HEK293 (cell line): ENCODE data around the gene ATP6V1G1.

Experiments
- CTCF ChIA-PET: fragments of 350-600 bp; formaldehyde crosslinking; extraction: SDS; loops from one replicate; lab custom pipeline; 2021; ENCODE audit warnings: antibody characterized with exemption; lab: Yijun Ruan, JAX
- POLR2A ChIA-PET: fragments of 300-600 bp; formaldehyde crosslinking; extraction: SDS; loops from one replicate; lab custom pipeline; 2020; ENCODE audit warnings: antibody characterized with exemption, inconsistent platforms; lab: Yijun Ruan, JAX
- H3K27ac ChIP-seq: fragments of 200-500 bp; sonication (Bioruptor generic); 2 replicates; pipeline ENCODE4 v1.5.1; 2014; ENCODE audit warnings: low read depth, low read length, control low read depth, inconsistent platforms; ENCODE audit errors: extremely low read depth
- H3K36me3 ChIP-seq, 2 experiments: fragments of 200-500 bp in 1 of 2; sonication (Bioruptor generic) in 1 of 2; 1 replicate in 1 of 2; 2 replicates in 1 of 2; pipeline ENCODE4 v1.5.1; 2014 to 2017; ENCODE audit warnings: inconsistent platforms in 2 of 2, low read length in 2 of 2; ENCODE audit not compliant: control insufficient read depth in 2 of 2, insufficient read depth in 1 of 2
- H3K4me1 ChIP-seq: fragments of 200-500 bp; sonication (Bioruptor generic); 2 replicates; pipeline ENCODE4 v1.5.1; 2014; ENCODE audit warnings: mild to moderate bottlenecking, low read length, inconsistent platforms; ENCODE audit not compliant: control insufficient read depth, insufficient read depth
- H3K4me3 ChIP-seq: 2 replicates; pipeline ENCODE4 v1.5.1; 2011; ENCODE audit warnings: low read depth, mild to moderate bottlenecking, control low read depth, low read length, moderate library complexity
- H3K9me3 ChIP-seq: fragments of 200-500 bp; sonication (Bioruptor generic); 2 replicates; pipeline ENCODE4 v1.5.1; 2014; ENCODE audit warnings: low read depth, low read length, inconsistent platforms; ENCODE audit not compliant: control insufficient read depth, insufficient read depth
- BCL6B ChIP-seq: fragments of 450-650 bp; formaldehyde crosslinking; IDR thresholded peaks from 2 replicates; pipeline ENCODE4 v1.5.1; 2017; ENCODE audit warnings: missing biosample characterization, missing genetic modification characterization
- IKZF3 ChIP-seq: fragments of 450-650 bp; IDR thresholded peaks from 2 replicates; pipeline ENCODE4 v1.5.0; 2018; ENCODE audit warnings: missing biosample characterization, mild to moderate bottlenecking, missing genetic modification characterization, moderate library complexity
- KLF8 ChIP-seq: fragments of 450-650 bp; formaldehyde crosslinking; IDR thresholded peaks from 2 replicates; pipeline ENCODE4 v1.5.1; 2016; ENCODE audit warnings: missing biosample characterization, missing genetic modification characterization
- MEIS1 ChIP-seq: sonication (generic); formaldehyde crosslinking; IDR thresholded peaks from 2 replicates; pipeline ENCODE4 v1.8.1; 2022; ENCODE audit warnings: missing genetic modification reagents, mild to moderate bottlenecking, borderline replicate concordance
- PRDM1 ChIP-seq: fragments of 450-650 bp; formaldehyde crosslinking; IDR thresholded peaks from 2 replicates; pipeline ENCODE4; 2016; ENCODE audit warnings: missing biosample characterization, missing genetic modification characterization
- YY1 ChIP-seq: fragments of 450-650 bp; formaldehyde crosslinking; IDR thresholded peaks from 2 replicates; pipeline ENCODE4 v1.5.1; 2018; ENCODE audit warnings: missing biosample characterization, missing genetic modification characterization
- ZBTB49 ChIP-seq: fragments of 450-650 bp; formaldehyde crosslinking; IDR thresholded peaks from 2 replicates; pipeline ENCODE4 v1.5.1; 2016; ENCODE audit warnings: missing biosample characterization, missing genetic modification characterization, low read depth
- ZBTB7A ChIP-seq: fragments of 450-650 bp; formaldehyde crosslinking; IDR thresholded peaks from 2 replicates; pipeline ENCODE4 v1.5.1; 2016; ENCODE audit warnings: low read depth, missing biosample characterization, missing genetic modification characterization
- ZFP37 ChIP-seq: fragments of 450-650 bp; formaldehyde crosslinking; IDR thresholded peaks from 2 replicates; pipeline ENCODE4 v1.5.1; 2016; ENCODE audit warnings: missing biosample characterization, missing genetic modification characterization
- ZNF138 ChIP-seq: fragments of 450-650 bp; formaldehyde crosslinking; IDR thresholded peaks from 2 replicates; pipeline ENCODE4 v1.5.1; 2016; ENCODE audit warnings: missing biosample characterization, missing genetic modification characterization, borderline replicate concordance
- ZNF16 ChIP-seq: fragments of 450-650 bp; formaldehyde crosslinking; IDR thresholded peaks from 2 replicates; pipeline ENCODE4 v1.5.1; 2016; ENCODE audit warnings: low read depth, missing biosample characterization, missing genetic modification characterization
- ZNF211 ChIP-seq: fragments of 450-650 bp; formaldehyde crosslinking; IDR thresholded peaks from 2 replicates; pipeline ENCODE4 v1.5.1; 2016; ENCODE audit warnings: low read depth, missing biosample characterization, missing genetic modification characterization
- ZNF280D ChIP-seq: fragments of 450-650 bp; formaldehyde crosslinking; IDR thresholded peaks from 2 replicates; pipeline ENCODE4 v1.5.1; 2016; ENCODE audit warnings: missing biosample characterization, missing genetic modification characterization
- ZNF354C ChIP-seq: fragments of 450-650 bp; formaldehyde crosslinking; IDR thresholded peaks from 2 replicates; pipeline ENCODE4 v1.5.1; 2016; ENCODE audit warnings: missing biosample characterization, missing genetic modification characterization, low read depth, borderline replicate concordance
- ZNF394 ChIP-seq: fragments of 450-650 bp; formaldehyde crosslinking; IDR thresholded peaks from 2 replicates; pipeline ENCODE4 v1.5.1; 2016; ENCODE audit warnings: missing biosample characterization, missing genetic modification characterization, mild to moderate bottlenecking, moderate library complexity, borderline replicate concordance
- ZNF488 ChIP-seq: fragments of 450-650 bp; formaldehyde crosslinking; IDR thresholded peaks from 2 replicates; pipeline ENCODE4 v1.5.1; 2016; ENCODE audit warnings: missing biosample characterization, missing genetic modification characterization
- ZNF645 ChIP-seq: fragments of 450-650 bp; formaldehyde crosslinking; IDR thresholded peaks from 2 replicates; pipeline ENCODE4; 2016; ENCODE audit warnings: missing biosample characterization, missing genetic modification characterization
- ZNF776 ChIP-seq: fragments of 450-650 bp; formaldehyde crosslinking; IDR thresholded peaks from 2 replicates; pipeline ENCODE4 v1.5.0; 2017; ENCODE audit warnings: missing biosample characterization, missing genetic modification characterization, borderline replicate concordance
- ZNF777 ChIP-seq: fragments of 450-650 bp; formaldehyde crosslinking; IDR thresholded peaks from 2 replicates; pipeline ENCODE4 v1.5.1; 2017; ENCODE audit warnings: missing biosample characterization, missing genetic modification characterization, borderline replicate concordance
- ZSCAN30 ChIP-seq: fragments of 450-650 bp; IDR thresholded peaks from 2 replicates; pipeline ENCODE4 v1.5.1; 2018; ENCODE audit warnings: missing biosample characterization, mild to moderate bottlenecking, missing genetic modification characterization, moderate library complexity

The ATP6V1G1 gene

GRCh38 chr9:114606068-114606467 is 18.5 kb downstream of the ATP6V1G1 start (continued):
- TF ChIP-seq IKZF3 (tag by site-specific recombination) (no peak), ZNF280D (tag by site-specific recombination) (no peak), ZNF211 (no peak), ZNF777 (tag by site-specific recombination) (no peak)
- TF ChIP-seq, all 188 proteins: peak for 0

- Histone ChIP-seq H3K27ac (no peak overlapping the region), H3K4me1 (no peaks in the 10 kb centered on the region), H3K4me3 (no peak overlapping the region), H3K9me3 (no peaks in the 10 kb centered on the region), H3K36me3 (no peaks in the 10 kb centered on the region; a peak in 1 of 3 replicates)
- no peak for TF ChIP-seq ZSCAN30 (tag by site-specific recombination)
- TF ChIP-seq ZNF394 (tag by site-specific recombination): no peak
- TF ChIP-seq ZNF354C (tag by site-specific recombination): no peak
- TF ChIP-seq KLF8: no peak
- no peak for TF ChIP-seq ZNF138 (tag by site-specific recombination)
- TF ChIP-seq ZBTB7A (tag by site-specific recombination): no peak
- no peak for TF ChIP-seq ZNF776 (tag by site-specific recombination)
- TF ChIP-seq YY1 (tag by site-specific recombination): no peak
- TF ChIP-seq ZBTB49 (tag by site-specific recombination): no peak
- POLR2A ChIA-PET: interaction anchor here (0.5 to 2.5 kb wide), 3 partner anchors 10 to 58 kb away, joined by 3 to 21 read pairs (median 5); partner anchors contain the start of gene ATP6V1G1
- CTCF ChIA-PET: interaction anchor here (0.6 to 1.1 kb wide), 2 partner anchors 12 to 74 kb away, joined by 3 to 6 read pairs; no protein-coding TSS in a partner anchor
Observed at GRCh38 chr9:114606597-114607207, 19.1 kb downstream of the ATP6V1G1 start.

- TF ChIP-seq ZNF488 (no peak), MEIS1 (no peak), PRDM1 (tag by site-specific recombination) (peak; percentile 85), ZNF16 (tag by site-specific recombination) (no peak), BCL6B (tag by site-specific recombination) (no peak), ZNF645 (tag by site-specific recombination) (no peak), ZFP37 (tag by site-specific recombination) (no peak)
- CTCF ChIA-PET: interaction anchor here (0.6 to 0.8 kb wide), 4 partner anchors 46 to 203 kb away, joined by 3 read pairs; no protein-coding TSS in a partner anchor
- no peaks in the 10 kb centered on the region for H3K4me1 ChIP-seq
- no peak overlapping the region for H3K4me3 ChIP-seq
- no peak overlapping the region for H3K27ac ChIP-seq
- no peaks in the 10 kb centered on the region; a peak in 1 of 3 replicates for H3K36me3 ChIP-seq
- no peaks in the 10 kb centered on the region for H3K9me3 ChIP-seq
- POLR2A ChIA-PET: interaction anchor here (0.6 kb wide), 1 partner anchor 419 kb away, joined by 3 read pairs; no protein-coding TSS in a partner anchor
Observed at GRCh38 chr9:114607671-114608524, 20.3 kb downstream of the ATP6V1G1 start.
